MCF 10A (cell line): ENCODE data around the gene NFYB. TPM values are rescaled to one million over a fixed set of nuclear protein-coding genes. Genes with fewer than 3 reads are reported as not detected.
"Not testable (repeated sequence)": the region's sequence is repeated elsewhere in the genome, so short reads cannot be mapped to it uniquely, and the experiment has no call there.

Experiments used
- BruUV-seq: library from RNA; stranded (reverse); fragments of 400-500 nt; replicated peaks from 2 replicates; lab custom pipeline; 2021; lab: Mats Ljungman, UMichigan
- CTCF ChIA-PET: fragments of 300-600 bp; sonication (Branson Sonifier 250); formaldehyde crosslinking; extraction: SDS; loops from one replicate; lab custom pipeline; 2021; ENCODE audit warnings: antibody characterized with exemption, inconsistent platforms; lab: Yijun Ruan, JAX
- POLR2A ChIA-PET: fragments of 300-600, 350-650 bp; sonication (Branson Sonifier 250); formaldehyde crosslinking; extraction: SDS; loops from one replicate; lab custom pipeline; 2020; ENCODE audit warnings: antibody characterized with exemption, inconsistent platforms; lab: Yijun Ruan, JAX
- DNase-seq: peaks from one replicate; pipeline ENCODE4 v3.0.0-alpha.2; 2018; ENCODE audit not compliant: unreplicated experiment
- H3K27ac Mint-ChIP-seq: one replicate; pipeline ENCODE4 v1.8.0; 2022; ENCODE audit warnings: mild to moderate bottlenecking, low read depth, mixed read lengths; ENCODE audit not compliant: unreplicated experiment
- H3K27me3 Mint-ChIP-seq: one replicate; pipeline ENCODE4 v1.8.0; 2022; ENCODE audit warnings: mixed read lengths; ENCODE audit not compliant: insufficient read depth, unreplicated experiment
- H3K36me3 Mint-ChIP-seq: one replicate; pipeline ENCODE4 v1.8.0; 2022; ENCODE audit warnings: mild to moderate bottlenecking, moderate library complexity, mixed read lengths; ENCODE audit not compliant: insufficient read depth, unreplicated experiment
- H3K4me1 Mint-ChIP-seq: one replicate; pipeline ENCODE4 v1.8.0; 2022; ENCODE audit warnings: mixed read lengths; ENCODE audit not compliant: insufficient read depth, unreplicated experiment
- H3K4me3 Mint-ChIP-seq: one replicate; pipeline ENCODE4 v1.8.0; 2022; ENCODE audit warnings: mild to moderate bottlenecking, moderate library complexity, mixed read lengths; ENCODE audit not compliant: unreplicated experiment
- H3K9me3 Mint-ChIP-seq: one replicate; pipeline ENCODE4 v1.8.0; 2022; ENCODE audit warnings: mixed read lengths; ENCODE audit not compliant: unreplicated experiment
- CTCF ChIP-seq: fragments of 200-600 bp; IDR thresholded peaks from one replicate; pipeline ENCODE4 v1.8.0; 2022; ENCODE audit warnings: antibody characterized with exemption, mild to moderate bottlenecking; ENCODE audit not compliant: unreplicated experiment
- intact Hi-C: fragments of 100-400 bp; cut with micrococcal nuclease; formaldehyde crosslinking; loops from 2 replicates; pipeline ENCODE4 v1.14.1; 2022
- total RNA-seq: library from RNA; stranded (reverse); gene quantifications from 2 replicates; pipeline ENCODE4 v1.2.3, GENCODE V29; 2022

The NFYB gene
- total RNA-seq, 1 experiment from 2014 or later = 24.8 TPM

GRCh38 chr12:104163631-104164030, 25.6 kb upstream of the NFYB start:
- Mint-ChIP-seq H3K4me3 (no peak overlapping the region), H3K36me3 (peaks cover 6% of the 10 kb centered on the region), H3K27me3 (no peaks in the 10 kb centered on the region), H3K27ac (no peak overlapping the region), H3K9me3 (no peaks in the 10 kb centered on the region), H3K4me1 (peaks cover 9% of the 10 kb centered on the region)
- no peak for DNase-seq
- TF ChIP-seq CTCF = no peak
- ChIA-PET CTCF (interaction anchor here (0.7 kb wide), 1 partner anchor 20 kb away, joined by 3 read pairs; no protein-coding TSS in a partner anchor), POLR2A (no interaction called here)
- intact Hi-C loops = no loop called here
- BruUV-seq = no TSS peak

GRCh38 chr12:104163028-104163427, 25.0 kb upstream of the NFYB start:
- POLR2A ChIA-PET, H3K4me1 Mint-ChIP-seq, BruUV-seq, H3K27ac Mint-ChIP-seq, H3K36me3 Mint-ChIP-seq, DNase-seq, H3K27me3 Mint-ChIP-seq, H3K4me3 Mint-ChIP-seq, intact Hi-C loops, H3K9me3 Mint-ChIP-seq: not testable (repeated sequence)
- CTCF ChIA-PET = interaction anchor here (1.3 kb wide), 1 partner anchor 14 kb away, joined by 4 read pairs; no protein-coding TSS in a partner anchor

GRCh38 chr12:104155711-104156555, 17.9 kb upstream of the NFYB start:
- no peak overlapping the region for H3K4me3 Mint-ChIP-seq
- H3K27ac Mint-ChIP-seq = no peak overlapping the region
- ChIA-PET POLR2A (no interaction called here), CTCF (interaction anchor here (1.8 kb wide), 1 partner anchor 20 kb away, joined by 3 read pairs; no protein-coding TSS in a partner anchor)
- TF ChIP-seq CTCF = no peak
- H3K9me3 Mint-ChIP-seq = no peaks in the 10 kb centered on the region
- H3K4me1 Mint-ChIP-seq = no peaks in the 10 kb centered on the region
- no TSS peak for BruUV-seq
- peaks cover under 1% of the 10 kb centered on the region for H3K36me3 Mint-ChIP-seq
- H3K27me3 Mint-ChIP-seq = no peaks in the 10 kb centered on the region
- intact Hi-C loops = no loop called here
- no peak for DNase-seq

- no peak for TF ChIP-seq CTCF
- Mint-ChIP-seq H3K27me3 (no peaks in the 10 kb centered on the region), H3K9me3 (no peaks in the 10 kb centered on the region), H3K4me3 (no peak overlapping the region), H3K27ac (no peak overlapping the region), H3K4me1 (no peaks in the 10 kb centered on the region), H3K36me3 (no peaks in the 10 kb centered on the region)
- CTCF ChIA-PET = interaction anchor here (0.6 to 1.8 kb wide), 2 partner anchors 19 to 948 kb away, joined by 3 read pairs; no protein-coding TSS in a partner anchor
- POLR2A ChIA-PET = no interaction called here
- intact Hi-C loops = no loop called here
- BruUV-seq = no TSS peak
- no peak for DNase-seq
Measured at GRCh38 chr12:104154806-104155205, 16.8 kb upstream of the NFYB start.
